ENCODE measurements around the gene UCMA.

UCMA gene

GRCh38 chr10:13233358-13233757 lies 816 bp downstream of the UCMA start:
- DNase-seq (ENCODE audit: low read depth in 2 of 2) = no peak

- DNase-seq (ENCODE audit: low read depth in 2 of 2) = no peak
Measured at GRCh38 chr10:13231808-13232207, 2.4 kb downstream of the UCMA start.

GRCh38 chr10:13231190-13231589 lies 3.0 kb downstream of the UCMA start:
- no peak for DNase-seq (ENCODE audit: low read depth in 2 of 2)

- no peak for DNase-seq (ENCODE audit: low read depth in 2 of 2)
Measured at GRCh38 chr10:13227031-13227430, 7.1 kb downstream of the UCMA start.

- no peak for DNase-seq (ENCODE audit: low read depth in 2 of 2)
Measured at GRCh38 chr10:13225601-13226000, 8.6 kb downstream of the UCMA start.

GRCh38 chr10:13224210-13224995 lies 9.8 kb downstream of the UCMA start:
- no peak for DNase-seq (ENCODE audit: low read depth in 2 of 2)

GRCh38 chr10:13223241-13223640 lies 10.9 kb downstream of the UCMA start:
- DNase-seq (ENCODE audit: low read depth in 2 of 2) = no peak

- DNase-seq (ENCODE audit: low read depth in 2 of 2) = no peak
Measured at GRCh38 chr10:13222566-13222965, 11.6 kb downstream of the UCMA start.

- DNase-seq (ENCODE audit: low read depth in 2 of 2) = no peak
Measured at GRCh38 chr10:13222151-13222550, 12.0 kb downstream of the UCMA start.

GRCh38 chr10:13221572-13221971 lies 12.6 kb downstream of the UCMA start:
- no peak for DNase-seq (ENCODE audit: low read depth in 2 of 2)

GRCh38 chr10:13219685-13220670 lies 14.2 kb downstream of the UCMA start:
- DNase-seq (ENCODE audit: low read depth in 2 of 2) = no peak

GRCh38 chr10:13218878-13219277 lies 15.3 kb downstream of the UCMA start:
- DNase-seq (ENCODE audit: low read depth in 2 of 2) = no peak

- no peak for DNase-seq (ENCODE audit: low read depth in 2 of 2)
Measured at GRCh38 chr10:13213163-13213562, 21.0 kb downstream of the UCMA start.

GRCh38 chr10:13206546-13207443 lies 27.4 kb downstream of the UCMA start:
- no peak for DNase-seq (ENCODE audit: low read depth in 2 of 2)

GRCh38 chr10:13206091-13206490 lies 28.1 kb downstream of the UCMA start:
- DNase-seq (ENCODE audit: low read depth in 2 of 2) = no peak

GRCh38 chr10:13201132-13201531 lies 33.0 kb downstream of the UCMA start:
- no peak for DNase-seq (ENCODE audit: low read depth in 2 of 2)

- no peak for DNase-seq (ENCODE audit: low read depth in 2 of 2)
Measured at GRCh38 chr10:13195016-13195415, 39.2 kb downstream of the UCMA start.

- DNase-seq (ENCODE audit: low read depth in 2 of 2) = no peak
Measured at GRCh38 chr10:13193637-13194036, 40.5 kb downstream of the UCMA start.

GRCh38 chr10:13191362-13191761 lies 42.8 kb downstream of the UCMA start:
- no peak for DNase-seq (ENCODE audit: low read depth in 2 of 2)

GRCh38 chr10:13190816-13191215 lies 43.4 kb downstream of the UCMA start:
- DNase-seq (ENCODE audit: low read depth in 2 of 2) = no peak

- DNase-seq (ENCODE audit: low read depth in 2 of 2) = no peak
Measured at GRCh38 chr10:13189961-13190360, 44.2 kb downstream of the UCMA start.

- DNase-seq (ENCODE audit: low read depth in 2 of 2) = no peak
Measured at GRCh38 chr10:13188593-13188992, 45.6 kb downstream of the UCMA start.

Data from stimulated activated CD8-positive, alpha-beta memory T cell treated with anti-CD3 and anti-CD28 coated beads, Interleukin-7, amount 100 ng/mL, for 4 hours (primary cell).